Endothelial cell of umbilical vein (primary cell): ENCODE measurements around the gene CHST12. TPM values are rescaled to one million over a fixed set of nuclear protein-coding genes. Genes with fewer than 3 reads are reported as not detected.

Experiments used
- BruUV-seq: library from RNA; stranded (reverse); fragments of 400-500 nt; replicated peaks from 2 replicates; lab custom pipeline; 2021; lab: Mats Ljungman, UMichigan
- CTCF ChIA-PET: fragments of 300-600, 350-600 bp; sonication (Branson Sonifier 250); formaldehyde crosslinking; loops from one replicate; lab custom pipeline; 2021; ENCODE audit warnings: antibody characterized with exemption, inconsistent platforms; lab: Charles Lee
- POLR2A ChIA-PET: fragments of 300-600, 350-600 bp; sonication (Branson Sonifier 250); formaldehyde crosslinking; loops from one replicate; lab custom pipeline; 2021; ENCODE audit warnings: antibody characterized with exemption, inconsistent platforms; lab: Charles Lee
- DNase-seq: peaks from one replicate; pipeline ENCODE4 v3.0.0-alpha.2; 2011; ENCODE audit warnings: low read depth, low spot score
- FAIRE-seq: peaks from 2 replicates; lab custom pipeline; 2011; peaks lifted over from hg19 to GRCh38; lab: Jason Lieb, UNC
- H2AFZ ChIP-seq: 2 replicates; pipeline ENCODE4 v1.6.0; 2012; ENCODE audit warnings: low read depth, low read length, control low read depth, inconsistent platforms
- H3K27ac ChIP-seq: 2 replicates; pipeline ENCODE4 v1.5.1; 2011; ENCODE audit warnings: low read depth, mild to moderate bottlenecking, control low read depth, low read length, moderate library complexity; ENCODE audit not compliant: insufficient read depth
- H3K27me3 ChIP-seq, 2 experiments: 2 replicates each; pipeline versions ENCODE4 v1.6.0 to v1.6.1; 2011; ENCODE audit warnings: low read length in 2 of 2, mixed read lengths in 1 of 2; ENCODE audit not compliant: control insufficient read depth in 2 of 2, insufficient read depth in 2 of 2
- H3K36me3 ChIP-seq, 2 experiments: 2 replicates in 1 of 2; 3 replicates in 1 of 2; pipeline ENCODE4 v1.5.1; 2011; ENCODE audit warnings: low read length in 2 of 2, mild to moderate bottlenecking in 1 of 2, moderate library complexity in 1 of 2; ENCODE audit not compliant: control insufficient read depth in 2 of 2, insufficient read depth in 2 of 2; ENCODE audit errors: extremely low read depth in 1 of 2
- H3K4me1 ChIP-seq: 3 replicates; pipeline ENCODE4 v1.5.1; 2011; ENCODE audit warnings: mild to moderate bottlenecking, low read length; ENCODE audit not compliant: control insufficient read depth, insufficient read depth; ENCODE audit errors: extremely low read depth
- H3K4me2 ChIP-seq: 2 replicates; pipeline ENCODE4 v1.6.1; 2011; ENCODE audit warnings: low read length, control low read depth, mixed read lengths; ENCODE audit not compliant: insufficient read depth
- H3K4me3 ChIP-seq, 3 experiments: fragments of 200-600 bp in 1 of 3; sonication (generic), shearing (Covaris generic) in 1 of 3; replicated peaks in 1 of 3; 2 replicates each; pipeline ENCODE4 v1.5.1; 2011 to 2016; ENCODE audit warnings: control low read depth in 3 of 3, low read length in 3 of 3, mild to moderate bottlenecking in 2 of 3, inconsistent platforms in 1 of 3, low read depth in 1 of 3, moderate library complexity in 1 of 3; ENCODE audit not compliant: insufficient read depth in 1 of 3
- H3K79me2 ChIP-seq: 2 replicates; pipeline ENCODE4 v1.6.0; 2012; ENCODE audit warnings: low read length, inconsistent platforms; ENCODE audit not compliant: control insufficient read depth, insufficient read depth
- H3K9ac ChIP-seq: replicated peaks from 2 replicates; pipeline ENCODE3; 2011; ENCODE audit warnings: low read length, control low read depth; ENCODE audit not compliant: insufficient read depth; ENCODE audit errors: extremely low read depth
- H3K9me1 ChIP-seq: replicated peaks from 3 replicates; pipeline ENCODE4 v1.6.0; 2011; ENCODE audit warnings: mild to moderate bottlenecking, low read length; ENCODE audit not compliant: control insufficient read depth, insufficient read depth; ENCODE audit errors: extremely low read depth
- H3K9me3 ChIP-seq: replicated peaks from 2 replicates; pipeline ENCODE4 v1.5.1; 2012; ENCODE audit warnings: low read length, inconsistent platforms; ENCODE audit not compliant: control insufficient read depth, insufficient read depth
- H4K20me1 ChIP-seq: replicated peaks from 2 replicates; pipeline ENCODE3; 2011; ENCODE audit warnings: mild to moderate bottlenecking, low read length; ENCODE audit not compliant: control insufficient read depth, insufficient read depth; ENCODE audit errors: extremely low read depth
- EZH2 ChIP-seq: IDR thresholded peaks from 2 replicates; pipeline ENCODE4 v1.6.1; 2012; ENCODE audit warnings: borderline replicate concordance, low read depth, mild to moderate bottlenecking, moderate library complexity, low read length, inconsistent platforms; ENCODE audit not compliant: severe bottlenecking
- FOS ChIP-seq: IDR thresholded peaks from 2 replicates; pipeline ENCODE4 v1.6.1; 2011; ENCODE audit warnings: mild to moderate bottlenecking, low read length, moderate library complexity, borderline replicate concordance; ENCODE audit not compliant: insufficient read depth
- GATA2 ChIP-seq: IDR thresholded peaks from 2 replicates; pipeline ENCODE4 v1.7.0; 2011; ENCODE audit warnings: low read depth, mild to moderate bottlenecking, moderate library complexity, mixed read lengths, low read length; ENCODE audit not compliant: insufficient read length, insufficient read depth
- JUN ChIP-seq: IDR thresholded peaks from 2 replicates; pipeline ENCODE4 v1.6.1; 2011; ENCODE audit warnings: borderline replicate concordance, low read depth; ENCODE audit not compliant: insufficient read length, insufficient read depth
- MYC ChIP-seq: IDR thresholded peaks from one replicate; pipeline ENCODE4 v1.6.1; 2011; ENCODE audit warnings: mild to moderate bottlenecking, low read depth, low read length
- POLR2A ChIP-seq: IDR thresholded peaks from 2 replicates; pipeline ENCODE4 v1.6.1; 2012; ENCODE audit warnings: low read depth, mild to moderate bottlenecking, control low read depth, low read length
- POLR2AphosphoS5 ChIP-seq: IDR thresholded peaks from 2 replicates; pipeline ENCODE4 v1.6.1; 2012; ENCODE audit warnings: low read depth, mild to moderate bottlenecking, control low read depth, low read length, moderate library complexity; ENCODE audit not compliant: insufficient read depth
- dilution Hi-C: fragments of 300-500 bp; cut with MboI; formaldehyde crosslinking; loops from one replicate; pipeline ENCODE4 v1.15.0; 2019; ENCODE audit warnings: low sequenced_read_pairs; ENCODE audit not compliant: extremely low pct_ligation_motif_present
- intact Hi-C: fragments of 100-400 bp; cut with micrococcal nuclease; formaldehyde crosslinking; loops from one replicate; pipeline ENCODE4 v1.10.0; 2022
- polyA plus RNA-seq, 4 experiments: library from polyadenylated mRNA; depleted of rRNA in 3 of 4; stranded (reverse) in 3 of 4; unstranded in 1 of 4; fragments of >200 nt; gene quantifications; 2 replicates each; pipeline versions ENCODE4 v1.2.1 to v1.2.3, GENCODE V29; 2011 to 2012; ENCODE audit warnings: missing spikeins in 1 of 4
- total RNA-seq: library from RNA; stranded (reverse); gene quantifications from 2 replicates; pipeline ENCODE4 v1.2.3, GENCODE V29; 2021
- TF ChIP-seq, protein P1 (sequence below): IDR thresholded peaks from 2 replicates; pipeline ENCODE4 v1.6.1; 2011; ENCODE audit not compliant: insufficient read depth, insufficient read length
- TF ChIP-seq, protein P2 (sequence below), 2 donors: IDR thresholded peaks; 1 replicate in 1 of 2; 2 replicates in 1 of 2; pipeline ENCODE4 v1.5.1; 2011; ENCODE audit warnings: low read length in 2 of 2, mild to moderate bottlenecking in 2 of 2, moderate library complexity in 2 of 2, control low read depth in 1 of 2, inconsistent platforms in 1 of 2, low read depth in 1 of 2; ENCODE audit not compliant: insufficient read depth in 1 of 2; ENCODE audit errors: extremely low read depth in 1 of 2

CHST12 gene
- total and polyA plus RNA-seq, 2 donors (not counting 3 experiments of a cell fraction or from before 2014, with no cell fraction given), result 30.2 to 52.6 TPM

DNA sequence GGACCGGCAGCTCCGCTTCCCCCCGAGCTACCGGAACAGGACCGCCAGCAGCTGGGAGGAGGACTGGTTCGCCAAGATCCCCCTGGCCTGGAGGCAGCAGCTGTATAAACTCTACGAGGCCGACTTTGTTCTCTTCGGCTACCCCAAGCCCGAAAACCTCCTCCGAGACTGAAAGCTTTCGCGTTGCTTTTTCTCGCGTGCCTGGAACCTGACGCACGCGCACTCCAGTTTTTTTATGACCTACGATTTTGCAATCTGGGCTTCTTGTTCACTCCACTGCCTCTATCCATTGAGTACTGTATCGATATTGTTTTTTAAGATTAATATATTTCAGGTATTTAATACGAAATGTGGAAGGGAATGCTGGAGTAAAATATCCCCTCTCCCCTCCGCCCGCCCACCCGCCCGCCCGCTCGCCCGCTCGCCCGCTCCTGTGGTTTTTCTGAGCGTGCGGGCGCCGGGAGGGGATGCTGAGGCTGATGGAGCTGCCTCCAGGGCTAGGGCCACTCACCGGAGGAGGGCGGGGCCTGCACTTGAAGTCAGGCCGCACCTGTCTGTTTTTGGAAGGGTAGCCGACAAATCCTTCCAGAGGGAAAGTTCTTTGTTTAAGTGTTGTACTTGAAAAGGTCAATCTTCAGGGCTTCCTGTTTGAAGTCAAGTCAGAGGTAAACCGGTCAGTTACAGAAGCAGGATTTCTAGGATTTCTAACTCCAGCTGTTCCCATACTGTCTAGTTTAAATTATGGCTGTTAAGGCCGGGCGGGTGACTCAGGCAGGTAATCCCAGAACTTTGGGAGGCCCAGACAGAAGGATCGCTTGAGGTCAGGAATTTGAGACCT, 30.5 kb downstream of the CHST12 start:
- ChIA-PET CTCF (interaction anchor here (0.9 to 1.5 kb wide), 2 partner anchors 17 to 50 kb away, joined by 3 to 4 read pairs; no protein-coding TSS in a partner anchor), POLR2A (no interaction called here)
- no TSS peak for BruUV-seq
- H3K9ac ChIP-seq, result no peak overlapping the region
- no peaks in the 10 kb centered on the region for H3K27me3 ChIP-seq
- H3K4me1 ChIP-seq, result no peaks in the 10 kb centered on the region
- H3K36me3 ChIP-seq, result peaks cover 0 to 7% of the 10 kb centered on the region in 2 experiments
- H2AFZ ChIP-seq, result no peak overlapping the region
- H3K4me3 ChIP-seq, result no peak overlapping the region
- no peak overlapping the region for H3K27ac ChIP-seq
- no peak overlapping the region for H3K4me2 ChIP-seq
- intact Hi-C loops, result loop anchor here (10.0 kb wide), 1 partner anchor 859 kb away; the partner anchor contains the start of gene PSMG3
- TF ChIP-seq MYC, result no peak
- dilution Hi-C loops, result no loop called here
- no peaks in the 10 kb centered on the region for H3K9me1 ChIP-seq
- H3K79me2 ChIP-seq, result no peaks in the 10 kb centered on the region
- no peaks in the 10 kb centered on the region for H4K20me1 ChIP-seq
- FAIRE-seq (no peak), DNase-seq (no peak)
- no peaks in the 10 kb centered on the region for H3K9me3 ChIP-seq

DNA sequence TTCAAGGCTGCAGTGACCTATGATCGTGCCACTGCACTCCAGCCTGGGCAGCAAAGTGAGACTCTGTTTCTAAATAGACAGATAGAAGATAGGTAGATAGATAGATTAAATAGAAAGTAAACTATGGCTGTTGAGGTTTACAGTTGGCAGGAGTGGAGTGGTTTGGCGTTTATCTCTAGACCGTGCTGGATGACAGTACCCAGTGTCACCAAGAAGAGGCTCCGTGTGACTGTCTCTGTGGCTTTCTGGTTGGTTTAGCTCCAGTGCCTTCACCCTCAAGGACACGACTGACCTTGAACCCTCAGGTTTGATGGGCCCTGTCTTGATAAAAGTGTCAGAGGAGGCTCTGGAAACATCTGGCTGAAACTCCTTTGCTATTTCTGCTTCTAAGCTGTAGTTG, 31.7 kb downstream of the CHST12 start:
- Histone ChIP-seq H3K9me1 (no peaks in the 10 kb centered on the region), H4K20me1 (no peaks in the 10 kb centered on the region), H3K4me1 (no peaks in the 10 kb centered on the region), H3K27me3 (no peaks in the 10 kb centered on the region), H3K27ac (no peak overlapping the region), H3K4me3 (no peak overlapping the region), H3K9ac (no peak overlapping the region), H3K36me3 (peaks cover 0 to 7% of the 10 kb centered on the region in 2 experiments), H3K9me3 (no peaks in the 10 kb centered on the region), H2AFZ (no peak overlapping the region), H3K4me2 (no peak overlapping the region), H3K79me2 (no peaks in the 10 kb centered on the region)
- POLR2A ChIA-PET, result no interaction called here
- no TSS peak for BruUV-seq
- intact Hi-C loops (loop anchor here (10.0 kb wide), 1 partner anchor 860 kb away; the partner anchor contains the start of gene PSMG3), dilution Hi-C loops (no loop called here)
- FAIRE-seq (no peak), DNase-seq (no peak)
- CTCF ChIA-PET, result no interaction called here
- no peak for TF ChIP-seq EZH2
- TF ChIP-seq POLR2A, result no peak
- TF ChIP-seq, protein P1, sequence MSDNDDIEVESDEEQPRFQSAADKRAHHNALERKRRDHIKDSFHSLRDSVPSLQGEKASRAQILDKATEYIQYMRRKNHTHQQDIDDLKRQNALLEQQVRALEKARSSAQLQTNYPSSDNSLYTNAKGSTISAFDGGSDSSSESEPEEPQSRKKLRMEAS, result no peak
- no peak for TF ChIP-seq MYC
- no peak for TF ChIP-seq GATA2
- no peak for TF ChIP-seq FOS
- no peak for TF ChIP-seq POLR2AphosphoS5
- TF ChIP-seq, protein P2, sequence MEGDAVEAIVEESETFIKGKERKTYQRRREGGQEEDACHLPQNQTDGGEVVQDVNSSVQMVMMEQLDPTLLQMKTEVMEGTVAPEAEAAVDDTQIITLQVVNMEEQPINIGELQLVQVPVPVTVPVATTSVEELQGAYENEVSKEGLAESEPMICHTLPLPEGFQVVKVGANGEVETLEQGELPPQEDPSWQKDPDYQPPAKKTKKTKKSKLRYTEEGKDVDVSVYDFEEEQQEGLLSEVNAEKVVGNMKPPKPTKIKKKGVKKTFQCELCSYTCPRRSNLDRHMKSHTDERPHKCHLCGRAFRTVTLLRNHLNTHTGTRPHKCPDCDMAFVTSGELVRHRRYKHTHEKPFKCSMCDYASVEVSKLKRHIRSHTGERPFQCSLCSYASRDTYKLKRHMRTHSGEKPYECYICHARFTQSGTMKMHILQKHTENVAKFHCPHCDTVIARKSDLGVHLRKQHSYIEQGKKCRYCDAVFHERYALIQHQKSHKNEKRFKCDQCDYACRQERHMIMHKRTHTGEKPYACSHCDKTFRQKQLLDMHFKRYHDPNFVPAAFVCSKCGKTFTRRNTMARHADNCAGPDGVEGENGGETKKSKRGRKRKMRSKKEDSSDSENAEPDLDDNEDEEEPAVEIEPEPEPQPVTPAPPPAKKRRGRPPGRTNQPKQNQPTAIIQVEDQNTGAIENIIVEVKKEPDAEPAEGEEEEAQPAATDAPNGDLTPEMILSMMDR (IDR thresholded peaks at IDR 0.05; ENCODE audit: extremely low read depth in 1 of 2, insufficient read depth in 1 of 2, low read depth in 1 of 2, low read length in 2 of 2), result no peak
- no peak for TF ChIP-seq JUN
